GM04503 (cell line): ENCODE measurements around the gene LIPF.
A peak's percentile ranks its signal among the peaks of the same experiment; 100 is the strongest.
"Not testable (repeated sequence)": the region's sequence is repeated elsewhere in the genome, so short reads cannot be mapped to it uniquely, and the experiment has no call there.

Experiments used
- DNase-seq: peaks from one replicate; pipeline ENCODE4 v3.0.0-alpha.2; 2012; ENCODE audit warnings: low read depth

The LIPF gene

GRCh38 chr10:88676283-88677060, 12.2 kb downstream of the LIPF start:
- DNase-seq = no peak

GRCh38 chr10:88680958-88681357, 16.7 kb downstream of the LIPF start:
- no peak for DNase-seq

GRCh38 chr10:88682491-88682890, 18.2 kb downstream of the LIPF start:
- DNase-seq = no peak

GRCh38 chr10:88687853-88688467, 23.7 kb downstream of the LIPF start:
- no peak for DNase-seq

- no peak for DNase-seq
These were observed 25.1 kb downstream of the LIPF start for GRCh38 chr10:88689366-88689765.

- DNase-seq = no peak
These were observed 29.3 kb downstream of the LIPF start for GRCh38 chr10:88693392-88694020.

GRCh38 chr10:88702848-88703597, 38.8 kb downstream of the LIPF start:
- DNase-seq = no peak

GRCh38 chr10:88705958-88706357, 41.7 kb downstream of the LIPF start, which contains the start of gene LIPK:
Gene LIPK (plus strand): TSS chr10:88706249. CDS start chr10:88724544, 18,295 bp downstream.
- no peak for DNase-seq

- peak; percentile 31 for DNase-seq
These were observed 43.4 kb downstream of the LIPF start for GRCh38 chr10:88707429-88708155.

GRCh38 chr10:88709361-88709760, 45.1 kb downstream of the LIPF start:
- not testable (repeated sequence) for DNase-seq

- DNase-seq = no peak
These were observed 51.3 kb downstream of the LIPF start for GRCh38 chr10:88715517-88715916.

GRCh38 chr10:88721392-88721791, 57.1 kb downstream of the LIPF start:
- DNase-seq = no peak

GRCh38 chr10:88725798-88726197, 61.6 kb downstream of the LIPF start:
- DNase-seq = no peak

- no peak for DNase-seq
These were observed 64.0 kb downstream of the LIPF start for GRCh38 chr10:88728107-88728763.
